Stimulated activated CD4-positive, alpha-beta T cell treated with anti-CD3 and anti-CD28 coated beads, Interleukin-4, amount 100 ng/mL, for 48 hours (primary cell): Measurements from ENCODE around the gene KIF17.

ENCODE experiments used
- DNase-seq, 2 donors: peaks; one replicate each; pipeline ENCODE4 v3.0.0-alpha.2; 2020; ENCODE audit warnings: low read depth in 2 of 2

The KIF17 gene

GRCh38 chr1:20660847-20661206, 57.0 kb downstream of the KIF17 start:
- DNase-seq = no peak

- no peak for DNase-seq
Observed at GRCh38 chr1:20660363-20660762, 57.4 kb downstream of the KIF17 start.

GRCh38 chr1:20658166-20658915, 59.5 kb downstream of the KIF17 start:
- no peak for DNase-seq

- DNase-seq = no peak
Observed at GRCh38 chr1:20657024-20657423, 60.8 kb downstream of the KIF17 start.

- no peak for DNase-seq
Observed at GRCh38 chr1:20654104-20654690, 63.6 kb downstream of the KIF17 start.

GRCh38 chr1:20652300-20652699, 65.5 kb downstream of the KIF17 start:
- no peak for DNase-seq

- DNase-seq = no peak
Observed at GRCh38 chr1:20648946-20649345, 68.9 kb downstream of the KIF17 start.

GRCh38 chr1:20648438-20648837, 69.4 kb downstream of the KIF17 start:
- no peak for DNase-seq

- DNase-seq = no peak
Observed at GRCh38 chr1:20645414-20645813, 72.4 kb downstream of the KIF17 start.

- DNase-seq = no peak
Observed at GRCh38 chr1:20644416-20644815, 73.4 kb downstream of the KIF17 start.

- no peak for DNase-seq
Observed at GRCh38 chr1:20643080-20643479, 74.7 kb downstream of the KIF17 start.

- DNase-seq = no peak
Observed at GRCh38 chr1:20641975-20642374, 75.8 kb downstream of the KIF17 start.

- peak; percentile 25 to 45 for DNase-seq
Observed at GRCh38 chr1:20640183-20640597, 77.6 kb downstream of the KIF17 start.

GRCh38 chr1:20636785-20637347, 80.9 kb downstream of the KIF17 start:
- no peak for DNase-seq

- DNase-seq = peak in 1 of 2 donors; percentile 7
Observed at GRCh38 chr1:20634594-20635084, 83.2 kb downstream of the KIF17 start.

GRCh38 chr1:20634065-20634593, 83.7 kb downstream of the KIF17 start:
- peak in 1 of 2 donors; percentile 7 for DNase-seq

- DNase-seq = peak; percentile 61 to 87
Observed at GRCh38 chr1:20633190-20634064, 84.4 kb downstream of the KIF17 start, which contains the start of gene PINK1. TSS of gene PINK1 (plus strand) at chr1:20633458. CDS start at chr1:20633549, 91 bp downstream.

- DNase-seq = no peak
Observed at GRCh38 chr1:20632386-20632785, 85.4 kb downstream of the KIF17 start.

- no peak for DNase-seq
Observed at GRCh38 chr1:20630729-20631128, 87.1 kb downstream of the KIF17 start.

- no peak for DNase-seq
Observed at GRCh38 chr1:20626524-20626923, 91.3 kb downstream of the KIF17 start.

- DNase-seq = no peak
Observed at GRCh38 chr1:20626098-20626427, 91.7 kb downstream of the KIF17 start.
